ENCODE measurements around the gene LRRC73.
"Not testable (repeated sequence)": the region's sequence is repeated elsewhere in the genome, so short reads cannot be mapped to it uniquely, and the experiment has no call there.

The LRRC73 gene

DNA sequence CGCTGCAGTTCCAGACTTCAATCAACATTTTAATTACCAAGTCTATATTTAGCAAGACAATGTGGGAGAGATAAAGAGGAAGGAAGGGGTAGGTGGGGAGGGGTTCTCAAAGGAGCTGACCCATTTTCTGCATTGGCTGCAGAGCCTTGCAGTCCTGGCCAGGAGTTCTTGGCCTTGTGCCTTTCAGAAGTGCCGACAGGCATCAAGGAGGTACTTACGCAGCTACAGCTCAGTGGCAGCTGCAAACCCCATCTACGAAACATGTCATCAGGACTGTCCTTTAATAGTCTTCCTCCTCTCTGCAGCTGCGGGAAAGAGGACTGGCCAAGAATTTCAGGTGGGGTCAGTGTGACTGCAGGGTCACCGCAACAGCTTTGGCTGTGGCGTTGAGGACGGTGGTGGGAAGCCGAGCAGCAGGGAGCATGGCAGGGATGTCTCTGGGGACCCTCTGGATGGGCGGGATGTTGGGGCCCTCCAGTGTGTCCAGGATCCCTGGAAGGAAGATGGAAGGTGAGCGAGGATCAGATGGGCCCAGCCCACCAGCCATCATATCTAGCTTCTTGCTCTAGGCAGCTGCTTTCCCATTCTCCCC lies 1.8 kb upstream of the LRRC73 start:
- no peak for DNase-seq (ENCODE audit: low read depth in 3 of 3)

- DNase-seq (ENCODE audit: low read depth in 3 of 3), result no peak
These were observed 649 bp upstream of the LRRC73 start for GRCh38 chr6:43510827-43511163.

GRCh38 chr6:43509142-43509983 lies 783 bp downstream of the LRRC73 start:
- DNase-seq (ENCODE audit: low read depth in 3 of 3), result no peak

DNA sequence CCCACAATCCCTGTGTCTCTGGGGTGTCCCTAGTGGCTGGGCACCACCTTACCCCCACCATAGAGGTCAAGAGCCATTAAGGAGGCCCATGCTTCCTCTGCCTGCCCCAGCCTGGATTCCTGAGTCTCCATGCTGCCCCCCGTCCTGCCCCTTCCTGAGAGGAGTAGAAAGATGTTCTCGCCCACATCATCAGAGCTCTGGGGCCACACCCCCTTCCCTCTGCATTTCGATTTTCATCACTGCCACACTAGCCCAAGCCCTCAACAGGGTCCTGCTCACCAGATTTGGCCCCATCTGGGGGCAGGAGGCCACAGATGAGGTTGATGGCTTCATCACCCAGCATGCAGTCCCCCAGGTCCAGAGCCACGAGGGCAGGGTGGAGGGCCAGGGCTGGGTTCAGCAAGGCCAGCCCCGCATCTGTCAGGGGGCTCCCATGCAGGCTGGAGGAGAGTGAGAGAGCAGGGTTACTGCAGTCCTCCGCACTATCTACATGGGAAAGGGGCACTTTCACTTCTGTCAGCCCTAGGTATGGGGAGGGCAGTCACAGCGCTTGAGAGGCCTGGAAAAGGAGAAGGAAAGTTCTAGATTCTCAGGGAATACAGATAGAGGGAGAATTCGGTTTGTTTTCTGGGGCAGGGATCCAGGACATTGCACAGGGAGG lies 1.5 kb downstream of the LRRC73 start:
- no peak for DNase-seq (ENCODE audit: low read depth in 3 of 3)

- DNase-seq (ENCODE audit: low read depth in 3 of 3), result peak; percentile 67 to 75 (median 75)
These were observed 3.3 kb downstream of the LRRC73 start for GRCh38 chr6:43506667-43507471.

GRCh38 chr6:43506171-43506570 lies 4.0 kb downstream of the LRRC73 start:
- DNase-seq (ENCODE audit: low read depth in 3 of 3), result no peak

DNA sequence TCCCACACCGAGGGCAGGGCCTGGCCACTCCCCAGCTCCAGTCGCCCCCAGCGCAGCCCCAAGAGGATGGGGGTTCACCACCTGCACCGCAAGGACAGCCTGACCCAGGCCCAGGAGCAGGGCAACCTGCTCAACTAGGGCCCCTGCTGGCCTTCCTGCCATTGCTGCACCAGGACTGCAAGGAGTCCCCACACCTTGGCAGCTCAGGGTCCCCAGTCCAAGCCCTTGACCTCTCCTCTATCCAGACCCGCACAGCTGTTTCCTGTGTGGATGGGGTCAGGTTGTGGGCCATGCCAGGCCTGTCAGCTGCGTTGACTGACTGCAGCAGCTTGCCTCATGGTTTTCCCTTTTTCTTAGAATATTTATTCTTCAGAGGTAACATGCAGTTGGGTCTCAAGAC lies 4.4 kb downstream of the LRRC73 start:
- DNase-seq (ENCODE audit: low read depth in 3 of 3), result no peak

GRCh38 chr6:43504756-43505593 lies 5.2 kb downstream of the LRRC73 start:
- DNase-seq (ENCODE audit: low read depth in 3 of 3), result no peak

- DNase-seq (ENCODE audit: low read depth in 3 of 3), result no peak
These were observed 6.7 kb downstream of the LRRC73 start for GRCh38 chr6:43503443-43503842.

DNA sequence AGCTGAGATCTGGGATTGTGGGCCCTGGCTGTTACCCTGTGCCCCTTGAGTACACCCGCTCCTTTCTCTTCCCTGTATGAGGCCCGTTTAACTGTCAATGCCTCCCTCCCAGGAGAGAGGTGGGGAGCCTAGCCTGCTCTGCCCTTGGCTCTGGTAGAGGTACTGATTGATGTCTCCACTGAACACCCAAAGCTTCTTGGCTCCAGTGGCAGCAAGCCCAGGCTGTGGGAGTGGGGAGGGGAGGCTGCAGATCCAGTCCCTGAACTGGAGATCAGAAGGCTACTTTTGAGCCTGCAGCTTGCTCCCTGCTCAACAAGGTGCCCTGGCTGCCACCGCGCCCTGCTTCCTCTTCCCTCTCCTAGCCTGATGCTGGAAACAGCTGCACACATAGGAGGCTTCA lies 7.5 kb downstream of the LRRC73 start:
- DNase-seq (ENCODE audit: low read depth in 3 of 3), result no peak

DNA sequence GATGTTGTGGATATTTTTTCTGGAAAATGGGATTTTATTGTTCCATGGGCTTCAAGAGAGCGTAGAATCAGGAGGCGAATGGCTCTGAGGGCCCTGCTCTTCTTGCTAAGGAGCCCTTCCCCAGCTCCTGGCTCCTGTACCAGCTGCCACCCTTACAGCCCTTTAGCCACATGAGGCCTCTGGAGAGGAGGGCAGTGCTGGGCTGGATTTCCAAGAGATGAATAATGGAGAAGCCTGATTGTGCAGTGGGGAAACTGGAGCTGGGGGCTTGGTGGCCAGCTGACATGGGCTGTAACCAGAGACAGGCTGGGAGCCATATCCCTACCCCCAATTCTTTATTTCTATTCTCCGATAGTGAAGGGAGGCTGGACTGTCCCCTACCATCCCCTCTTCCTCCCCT lies 9.2 kb downstream of the LRRC73 start:
- DNase-seq (ENCODE audit: low read depth in 3 of 3), result no peak

- DNase-seq (ENCODE audit: low read depth in 3 of 3), result no peak
These were observed 10.9 kb downstream of the LRRC73 start for GRCh38 chr6:43499028-43499815.

DNA sequence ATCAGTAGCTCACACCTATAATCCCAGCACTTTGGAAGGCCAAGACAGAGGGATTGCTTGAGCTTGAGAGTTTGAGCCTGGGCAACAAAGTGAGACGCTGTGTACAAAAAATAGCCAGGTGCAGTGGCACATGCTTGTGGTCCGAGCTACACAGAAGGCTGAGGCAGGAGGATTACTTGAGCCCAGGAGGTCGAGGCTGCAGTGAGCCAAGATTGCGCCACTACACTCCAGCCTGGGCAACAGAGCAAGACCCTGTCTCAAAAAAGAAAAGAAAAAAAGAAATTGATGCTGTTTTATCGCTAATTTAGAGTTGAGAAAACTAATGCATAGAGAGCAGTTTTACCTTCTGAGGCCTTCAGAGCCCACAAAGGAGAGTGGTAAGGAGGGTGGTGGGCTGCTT lies 11.9 kb downstream of the LRRC73 start:
- not testable (repeated sequence) for DNase-seq (ENCODE audit: low read depth in 3 of 3)

- no peak for DNase-seq (ENCODE audit: low read depth in 3 of 3)
These were observed 12.5 kb downstream of the LRRC73 start for GRCh38 chr6:43497689-43498088.

GRCh38 chr6:43497129-43497396 lies 13.1 kb downstream of the LRRC73 start:
- DNase-seq (ENCODE audit: low read depth in 3 of 3), result no peak

DNA sequence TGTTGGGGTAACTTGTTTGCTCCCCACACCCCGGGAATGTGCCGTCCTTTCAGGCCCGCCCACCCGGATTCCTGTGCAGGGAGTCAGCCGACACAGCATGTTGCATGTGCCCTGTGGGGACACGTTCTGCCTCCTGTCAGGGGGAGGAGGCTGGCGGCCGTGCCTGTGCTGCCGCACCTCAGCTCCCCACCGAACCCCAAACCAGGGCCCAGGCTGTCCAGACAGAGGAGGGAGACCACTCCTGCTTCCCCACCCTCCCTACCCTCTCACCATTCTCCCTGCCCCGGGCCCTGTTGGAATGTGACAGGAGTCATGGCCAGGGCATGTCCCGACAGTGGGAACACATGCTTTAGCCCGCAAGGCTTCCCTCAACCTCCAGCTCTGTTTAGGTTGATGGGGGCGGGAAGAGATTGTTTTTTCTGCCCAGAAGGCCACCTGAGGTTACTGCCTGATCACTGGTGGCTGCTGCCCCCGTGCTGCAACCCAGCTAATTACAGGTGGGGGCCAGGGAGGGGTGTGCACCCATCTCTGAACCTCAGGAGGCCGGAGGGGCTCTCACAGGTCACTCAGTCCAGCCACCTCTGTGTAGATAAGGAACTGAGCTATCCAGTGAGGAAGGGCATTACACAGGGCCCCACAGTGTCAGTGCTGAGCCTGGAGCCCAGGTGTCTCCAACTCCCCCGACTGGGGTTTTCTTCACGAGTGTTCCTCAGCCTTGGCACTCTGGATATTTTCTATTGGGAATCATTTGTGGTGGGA lies 13.6 kb downstream of the LRRC73 start:
- DNase-seq (ENCODE audit: low read depth in 3 of 3), result no peak

DNA sequence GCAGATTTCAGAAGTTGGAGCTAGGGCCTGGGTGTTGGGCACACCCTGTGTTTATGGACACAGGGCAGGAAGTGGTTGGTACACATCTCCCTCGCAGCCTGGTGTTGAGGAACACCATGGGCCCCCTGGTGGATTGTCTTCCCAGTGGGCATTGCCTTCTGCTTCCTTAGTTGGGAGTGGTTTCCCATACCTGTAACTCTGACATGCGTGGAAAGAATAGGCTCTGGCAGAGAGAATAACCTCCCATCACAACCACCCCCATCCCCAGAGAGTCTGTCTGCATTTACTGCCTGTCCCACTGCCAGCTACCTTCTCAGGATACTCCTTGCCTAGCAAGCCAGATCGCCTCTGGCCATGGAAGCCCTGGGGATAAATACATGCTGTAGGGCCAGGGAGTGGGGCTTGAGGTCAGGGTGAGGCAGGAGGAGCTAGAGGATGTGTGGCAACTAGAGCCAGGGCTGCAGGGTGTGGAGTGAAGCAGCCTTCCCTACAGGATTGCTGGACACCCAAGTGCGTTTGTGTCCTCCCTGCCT lies 14.7 kb downstream of the LRRC73 start:
- no peak for DNase-seq (ENCODE audit: low read depth in 3 of 3)

DNA sequence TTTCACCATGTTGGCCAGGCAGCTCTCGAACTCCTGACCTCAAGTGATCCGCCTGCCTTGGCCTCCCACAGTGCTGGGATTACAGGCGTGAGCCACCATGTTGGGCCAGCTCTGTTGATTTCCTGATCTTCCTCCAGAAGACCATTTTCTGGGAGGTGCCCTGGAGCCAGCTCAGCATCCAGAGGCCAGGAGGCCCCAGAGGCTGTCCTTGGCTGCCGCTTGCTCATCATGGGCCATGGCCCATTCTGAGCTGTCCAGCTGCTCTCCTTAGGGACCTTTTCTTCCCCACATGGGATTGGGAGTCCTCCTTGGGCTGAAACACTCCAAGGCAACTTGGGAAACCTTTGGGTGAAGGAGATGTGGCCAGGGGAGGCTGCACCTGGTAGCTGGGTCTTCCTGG lies 15.4 kb downstream of the LRRC73 start:
- DNase-seq (ENCODE audit: low read depth in 3 of 3), result no peak

GRCh38 chr6:43494321-43494720 lies 15.8 kb downstream of the LRRC73 start:
- no peak for DNase-seq (ENCODE audit: low read depth in 3 of 3)

GRCh38 chr6:43493833-43494232 lies 16.3 kb downstream of the LRRC73 start:
- DNase-seq (ENCODE audit: low read depth in 3 of 3), result no peak

All from stimulated activated CD4-positive, alpha-beta T cell treated with anti-CD3 and anti-CD28 coated beads, TNF-alpha, amount 100 ng/mL, for 24 hours (primary cell).